Midbrain (tissue), 1 donor: ENCODE data around the gene PAPLN.
"Not testable (repeated sequence)": the region's sequence is repeated elsewhere in the genome, so short reads cannot be mapped to it uniquely, and the experiment has no call there.

ENCODE experiments used
- DNase-seq: peaks from one replicate; lab custom pipeline; 2025; lab: John Stamatoyannopoulos, UW

Gene PAPLN, protein sequence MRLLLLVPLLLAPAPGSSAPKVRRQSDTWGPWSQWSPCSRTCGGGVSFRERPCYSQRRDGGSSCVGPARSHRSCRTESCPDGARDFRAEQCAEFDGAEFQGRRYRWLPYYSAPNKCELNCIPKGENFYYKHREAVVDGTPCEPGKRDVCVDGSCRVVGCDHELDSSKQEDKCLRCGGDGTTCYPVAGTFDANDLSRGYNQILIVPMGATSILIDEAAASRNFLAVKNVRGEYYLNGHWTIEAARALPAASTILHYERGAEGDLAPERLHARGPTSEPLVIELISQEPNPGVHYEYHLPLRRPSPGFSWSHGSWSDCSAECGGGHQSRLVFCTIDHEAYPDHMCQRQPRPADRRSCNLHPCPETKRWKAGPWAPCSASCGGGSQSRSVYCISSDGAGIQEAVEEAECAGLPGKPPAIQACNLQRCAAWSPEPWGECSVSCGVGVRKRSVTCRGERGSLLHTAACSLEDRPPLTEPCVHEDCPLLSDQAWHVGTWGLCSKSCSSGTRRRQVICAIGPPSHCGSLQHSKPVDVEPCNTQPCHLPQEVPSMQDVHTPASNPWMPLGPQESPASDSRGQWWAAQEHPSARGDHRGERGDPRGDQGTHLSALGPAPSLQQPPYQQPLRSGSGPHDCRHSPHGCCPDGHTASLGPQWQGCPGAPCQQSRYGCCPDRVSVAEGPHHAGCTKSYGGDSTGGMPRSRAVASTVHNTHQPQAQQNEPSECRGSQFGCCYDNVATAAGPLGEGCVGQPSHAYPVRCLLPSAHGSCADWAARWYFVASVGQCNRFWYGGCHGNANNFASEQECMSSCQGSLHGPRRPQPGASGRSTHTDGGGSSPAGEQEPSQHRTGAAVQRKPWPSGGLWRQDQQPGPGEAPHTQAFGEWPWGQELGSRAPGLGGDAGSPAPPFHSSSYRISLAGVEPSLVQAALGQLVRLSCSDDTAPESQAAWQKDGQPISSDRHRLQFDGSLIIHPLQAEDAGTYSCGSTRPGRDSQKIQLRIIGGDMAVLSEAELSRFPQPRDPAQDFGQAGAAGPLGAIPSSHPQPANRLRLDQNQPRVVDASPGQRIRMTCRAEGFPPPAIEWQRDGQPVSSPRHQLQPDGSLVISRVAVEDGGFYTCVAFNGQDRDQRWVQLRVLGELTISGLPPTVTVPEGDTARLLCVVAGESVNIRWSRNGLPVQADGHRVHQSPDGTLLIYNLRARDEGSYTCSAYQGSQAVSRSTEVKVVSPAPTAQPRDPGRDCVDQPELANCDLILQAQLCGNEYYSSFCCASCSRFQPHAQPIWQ

DNA sequence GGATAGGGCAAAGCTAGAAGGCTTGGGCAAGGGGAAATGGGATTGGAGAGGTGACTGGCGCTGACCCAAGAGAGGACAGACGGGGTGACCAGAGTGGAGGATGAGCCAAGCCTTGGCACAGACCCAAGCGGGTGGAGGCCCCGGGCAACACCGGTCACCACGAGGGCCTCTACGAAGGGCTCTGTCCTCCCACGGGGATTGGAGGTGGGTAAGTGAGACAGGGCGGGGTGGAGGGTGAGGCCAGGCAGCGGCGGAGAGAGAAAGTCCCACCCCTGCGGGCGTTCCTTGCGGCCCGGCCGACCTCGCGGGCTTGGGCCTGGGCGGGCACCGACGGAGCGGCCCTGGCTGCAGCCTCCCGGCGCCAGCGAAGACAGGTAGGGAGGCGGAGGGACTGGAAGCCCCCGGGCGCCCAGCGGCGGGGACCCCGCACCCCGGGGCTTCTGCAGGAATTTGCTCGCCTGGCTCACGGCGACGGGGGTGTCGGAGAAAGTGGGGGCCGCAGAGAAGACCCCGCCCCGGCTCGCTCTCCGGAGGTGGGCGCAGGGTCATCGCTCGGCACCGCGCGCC is at the start of gene PAPLN:
TSS of gene PAPLN (plus strand) at position 288 of the 567 bp plus-strand sequence. CDS start 2,273 bp downstream, outside the sequence.
- no peak for DNase-seq

DNA sequence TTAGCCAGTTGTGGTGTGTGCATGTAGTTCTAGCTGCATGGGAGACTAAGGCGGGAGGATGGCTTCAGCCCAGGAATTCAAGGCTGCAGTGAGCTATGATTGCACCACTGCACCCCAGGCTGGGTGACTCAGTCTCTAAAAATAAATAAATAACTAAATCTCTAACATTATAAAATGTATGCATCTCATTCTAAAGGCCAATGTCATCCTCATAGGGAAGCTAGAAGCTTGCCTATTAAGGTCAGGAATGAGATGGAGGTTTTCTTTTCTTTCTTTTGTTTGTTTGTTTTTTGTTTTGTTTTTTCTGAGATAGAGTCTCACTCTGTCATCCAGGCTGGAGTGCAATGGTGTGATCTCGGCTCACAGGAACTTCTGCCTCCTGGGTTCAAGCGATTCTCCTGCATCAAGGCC is 48.8 kb upstream of the PAPLN start:
- no peak for DNase-seq

DNA sequence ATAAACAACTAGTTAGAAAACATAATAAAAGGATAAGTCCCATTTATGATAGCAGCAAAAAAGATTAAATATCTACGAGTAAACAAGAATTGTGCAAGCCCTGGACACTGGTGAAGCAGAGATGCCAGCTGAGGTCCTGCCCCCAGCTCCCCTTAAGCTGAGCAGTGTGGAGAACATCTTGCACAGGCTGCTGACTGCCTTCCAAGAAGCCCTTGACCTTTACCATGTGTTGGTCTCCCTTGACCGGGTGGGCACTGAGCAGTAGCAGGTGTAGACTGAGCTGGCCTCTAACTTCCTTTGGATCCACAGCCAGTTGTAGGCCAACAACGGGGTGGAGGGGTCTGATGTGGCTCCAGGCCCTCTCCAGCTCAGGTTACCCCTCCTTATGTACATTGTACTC is 47.7 kb upstream of the PAPLN start:
- DNase-seq, result no peak

DNA sequence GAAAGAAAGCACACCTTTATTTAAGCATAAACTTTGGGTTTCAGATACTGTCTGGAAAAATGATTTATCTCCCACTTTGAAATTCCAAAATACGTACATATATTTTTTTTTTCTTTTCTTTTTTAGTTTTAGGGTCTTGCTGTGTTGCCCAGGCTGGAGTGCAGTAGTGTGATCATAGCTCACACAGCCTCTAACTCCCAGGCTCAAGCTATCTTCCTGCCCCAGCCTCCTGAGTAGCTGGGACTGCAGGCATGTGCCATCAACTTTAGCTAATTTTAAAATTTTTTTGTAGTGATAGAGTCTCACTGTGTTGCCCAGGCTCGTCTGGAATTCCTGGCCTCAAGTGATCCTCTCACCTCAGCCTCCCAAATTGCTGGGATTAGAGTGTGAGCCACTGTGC is 45.9 kb upstream of the PAPLN start:
- no peak for DNase-seq

DNA sequence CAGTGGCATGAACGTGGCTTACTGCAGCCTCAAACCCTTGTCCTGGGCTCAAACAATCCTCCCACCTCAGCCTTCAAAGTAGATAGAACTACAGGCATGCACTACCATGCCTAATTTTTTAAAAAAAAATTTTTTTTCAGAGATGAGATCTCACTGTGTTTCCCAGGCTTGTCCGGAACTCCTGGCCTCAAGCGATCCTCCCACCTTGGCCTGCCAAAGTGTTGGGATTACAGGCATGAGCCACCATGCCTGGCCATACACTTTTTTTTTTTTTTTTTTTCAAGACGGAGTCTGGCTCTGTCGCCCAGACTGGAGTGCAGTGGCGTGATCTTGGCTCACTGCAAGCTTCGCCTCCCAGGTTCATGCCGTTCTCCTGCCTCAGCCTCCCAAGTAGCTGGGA is 43.0 kb upstream of the PAPLN start:
- not testable (repeated sequence) for DNase-seq

DNA sequence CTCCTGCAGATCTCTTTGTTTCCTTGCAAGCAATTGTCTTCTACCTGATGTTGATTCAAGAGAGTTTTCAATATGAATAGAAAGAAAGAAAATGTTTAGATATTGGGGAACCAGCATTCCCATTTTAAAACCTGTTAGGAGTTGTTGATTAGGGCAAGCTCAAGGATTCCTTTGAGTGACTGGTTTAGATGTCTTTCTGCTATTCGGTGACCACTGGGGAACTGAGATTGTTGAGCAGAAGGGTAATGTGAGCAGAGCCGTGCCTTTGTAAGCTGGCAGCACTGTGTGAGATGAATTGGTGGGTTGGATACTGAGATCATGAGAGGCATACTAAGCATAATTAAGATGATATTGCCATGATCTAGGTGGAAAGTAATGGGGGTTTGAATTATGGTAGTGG is 39.1 kb upstream of the PAPLN start:
- DNase-seq, result no peak

DNA sequence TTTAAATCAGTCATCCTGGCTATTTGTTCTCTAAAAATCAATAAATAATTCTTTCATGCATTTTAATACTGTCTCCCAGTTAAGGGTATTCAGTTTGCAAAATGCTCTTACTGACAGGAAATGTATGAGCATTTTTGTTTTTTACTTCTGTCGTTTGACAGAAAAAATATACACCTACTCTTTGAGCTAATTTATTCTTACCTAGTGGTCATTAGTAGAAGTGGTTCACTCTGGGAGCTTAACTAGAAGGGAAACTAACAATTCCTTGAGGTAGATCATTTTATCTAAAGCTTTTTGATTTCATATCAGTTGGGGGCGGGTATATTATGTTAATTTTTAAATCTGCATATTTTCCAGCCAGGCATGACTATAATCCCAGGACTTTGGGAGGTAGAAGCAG is 33.8 kb upstream of the PAPLN start:
- no peak for DNase-seq

DNA sequence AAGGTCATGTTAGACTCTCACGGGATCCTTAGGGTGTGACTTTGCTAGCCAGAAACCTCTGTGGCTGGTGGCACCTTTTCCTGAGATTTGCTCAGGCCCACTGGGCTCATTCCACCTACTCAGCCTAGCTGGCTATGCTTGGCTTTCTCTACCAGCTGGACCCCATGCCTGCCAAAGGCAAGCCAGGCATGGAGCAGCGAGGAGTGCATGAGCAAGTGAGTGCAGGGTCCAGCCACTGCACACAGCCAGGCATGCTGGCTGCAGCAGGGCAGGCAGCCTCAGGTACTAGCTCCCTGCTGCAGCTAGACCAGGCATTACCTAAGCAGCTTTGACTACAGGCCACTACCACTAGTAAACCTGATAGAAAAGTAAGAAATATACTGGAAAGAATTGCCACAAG is 29.7 kb upstream of the PAPLN start:
- DNase-seq, result no peak

DNA sequence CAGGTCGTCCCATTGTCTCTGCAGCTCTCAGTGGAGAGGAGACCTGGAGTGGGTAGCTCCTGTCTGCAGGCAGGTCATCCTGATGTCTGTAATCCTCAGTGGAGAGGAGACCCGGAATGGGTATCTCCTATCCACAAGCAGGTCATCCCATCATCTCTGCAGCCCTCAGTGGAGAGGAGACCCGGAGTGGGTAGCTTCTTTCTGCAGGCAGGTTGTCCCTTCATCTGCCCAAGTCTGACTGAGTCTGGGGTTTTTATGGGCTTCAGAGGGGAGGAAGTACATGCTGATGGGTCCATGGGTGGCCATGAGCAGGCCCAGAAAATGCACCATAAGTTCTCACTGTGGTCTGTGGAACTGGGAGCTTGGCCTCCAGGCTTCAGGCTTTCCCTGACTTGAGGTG is 28.9 kb upstream of the PAPLN start:
- DNase-seq, result no peak

DNA sequence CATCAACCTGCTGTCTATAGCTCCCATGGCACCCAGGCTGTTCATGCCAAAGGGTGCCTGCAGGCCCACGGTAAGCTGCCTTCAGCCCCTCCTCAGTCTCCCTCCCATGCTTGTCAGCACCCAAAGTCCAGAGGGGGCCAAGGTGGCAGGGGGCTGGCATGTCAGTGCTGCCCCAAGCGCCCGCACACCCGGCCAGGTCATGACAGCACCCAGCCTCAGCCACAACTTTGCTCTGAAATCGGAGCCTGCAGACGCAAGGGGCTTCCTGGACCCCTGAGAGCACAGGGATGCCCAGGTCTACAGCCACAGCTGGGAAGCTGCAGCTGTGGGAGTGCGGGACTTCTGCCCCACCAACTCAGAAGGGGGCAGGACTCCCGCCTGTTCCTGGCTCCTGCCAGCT is 28.5 kb upstream of the PAPLN start:
- no peak for DNase-seq

DNA sequence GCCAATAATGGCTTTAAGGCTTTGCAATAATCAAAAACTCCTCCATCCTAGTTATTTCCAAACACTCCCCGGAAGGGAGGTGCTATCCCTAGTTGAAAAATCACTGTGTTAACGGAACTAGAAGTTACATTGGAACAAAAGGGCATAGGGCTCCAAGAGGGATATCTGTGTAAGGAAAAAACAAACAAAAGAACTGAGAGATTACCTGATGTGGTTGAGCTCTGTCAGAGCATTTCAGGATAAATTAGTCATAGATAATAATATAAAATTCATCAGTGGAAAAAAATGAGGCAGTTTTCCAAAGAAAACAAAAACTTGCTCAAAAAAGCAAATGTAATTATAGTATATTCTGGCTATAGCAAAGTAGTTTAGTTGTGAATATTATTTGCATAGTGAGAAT is 27.4 kb upstream of the PAPLN start:
- no peak for DNase-seq

DNA sequence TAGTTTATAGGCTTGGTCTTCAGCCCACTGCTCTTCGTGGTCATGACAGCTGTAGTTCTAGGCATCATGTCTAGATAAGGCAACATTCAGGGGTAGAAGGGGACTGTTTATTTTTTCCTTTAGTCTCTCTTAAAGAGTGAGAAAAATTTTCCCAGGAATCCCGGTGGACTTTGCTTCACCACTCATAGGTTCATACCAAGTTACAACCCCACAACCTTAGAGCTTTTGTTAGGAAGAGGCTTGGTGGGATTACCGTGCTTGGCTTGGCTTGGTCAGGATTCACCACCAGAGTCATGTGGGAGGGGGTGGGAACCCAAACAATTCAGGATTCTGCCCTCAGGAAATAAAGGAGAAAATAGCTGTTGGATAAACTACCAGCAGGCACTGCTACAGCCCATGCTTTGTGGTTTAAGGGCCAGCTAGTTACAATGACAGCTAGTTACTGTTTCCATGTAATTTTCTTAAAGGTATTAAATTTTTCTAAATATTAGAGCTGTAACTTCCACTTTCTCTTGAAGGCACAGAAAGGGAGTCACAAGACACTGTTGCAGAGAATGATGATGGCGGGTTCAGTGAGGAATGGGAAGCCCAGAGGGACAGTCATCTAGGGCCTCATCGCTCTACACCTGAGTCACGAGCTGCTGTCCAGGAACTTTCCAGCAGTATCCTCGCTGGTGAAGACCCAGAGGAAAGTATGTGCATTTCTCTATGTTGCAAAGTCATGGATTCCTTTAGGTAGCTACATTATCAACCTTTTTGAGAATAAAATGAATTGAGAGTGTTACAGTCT is 25.9 kb upstream of the PAPLN start:
- DNase-seq, result no peak

DNA sequence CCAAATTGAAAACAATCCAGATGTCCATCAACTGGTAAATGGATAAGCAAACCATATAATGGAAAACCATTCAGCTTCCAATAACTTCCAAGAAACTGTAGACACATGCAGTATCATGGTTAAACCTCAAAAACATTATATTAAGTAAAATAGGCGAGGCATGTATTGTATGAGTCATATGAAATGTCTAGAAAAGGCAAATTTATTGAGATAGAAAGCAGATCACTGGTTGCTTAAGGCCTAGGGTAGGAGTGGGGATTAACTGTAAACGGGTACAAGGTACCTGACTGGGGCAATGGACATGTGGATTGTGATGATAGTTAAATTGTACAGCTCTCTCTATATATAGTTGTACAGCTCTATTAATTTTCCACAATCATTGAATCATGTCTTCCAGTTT is 21.3 kb upstream of the PAPLN start:
- no peak for DNase-seq

DNA sequence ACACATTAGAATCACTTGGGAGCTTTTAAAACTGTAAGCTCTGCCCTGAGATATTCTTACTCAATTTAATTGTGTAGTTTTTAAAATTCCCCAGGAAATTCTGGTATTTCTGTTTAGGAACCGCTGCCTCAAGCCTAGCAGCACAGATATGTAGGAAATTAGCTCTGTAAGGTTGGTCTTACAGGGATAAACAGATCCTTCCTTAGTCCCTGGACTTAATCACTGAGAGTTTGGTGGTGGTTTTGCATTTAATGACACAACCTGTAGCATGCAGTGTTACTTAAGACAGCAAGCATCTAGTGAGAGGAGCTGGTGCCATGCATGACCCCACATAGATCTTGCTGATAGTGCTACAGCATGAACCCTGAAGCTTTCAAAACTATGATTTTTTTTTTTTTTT is 19.9 kb upstream of the PAPLN start:
- no peak for DNase-seq

DNA sequence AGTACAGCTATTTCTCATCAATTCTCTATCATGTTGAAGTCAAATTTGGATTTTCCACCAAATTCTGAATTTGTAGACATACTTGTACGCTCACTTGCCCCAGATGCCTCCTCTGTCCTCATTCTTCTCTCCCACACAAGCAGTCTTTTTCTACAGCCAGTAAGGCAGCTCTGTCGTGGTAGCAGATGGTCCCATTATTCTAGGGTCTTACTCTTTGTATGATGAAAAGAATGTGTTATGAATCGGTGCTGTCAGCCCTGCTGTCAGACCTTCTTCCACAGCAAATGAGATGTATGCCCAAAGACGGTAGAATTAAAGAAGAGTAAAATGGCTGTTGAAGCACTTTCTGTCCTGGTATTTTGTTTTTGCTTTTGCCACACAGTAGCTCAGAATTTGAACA is 17.2 kb upstream of the PAPLN start:
- DNase-seq, result no peak

DNA sequence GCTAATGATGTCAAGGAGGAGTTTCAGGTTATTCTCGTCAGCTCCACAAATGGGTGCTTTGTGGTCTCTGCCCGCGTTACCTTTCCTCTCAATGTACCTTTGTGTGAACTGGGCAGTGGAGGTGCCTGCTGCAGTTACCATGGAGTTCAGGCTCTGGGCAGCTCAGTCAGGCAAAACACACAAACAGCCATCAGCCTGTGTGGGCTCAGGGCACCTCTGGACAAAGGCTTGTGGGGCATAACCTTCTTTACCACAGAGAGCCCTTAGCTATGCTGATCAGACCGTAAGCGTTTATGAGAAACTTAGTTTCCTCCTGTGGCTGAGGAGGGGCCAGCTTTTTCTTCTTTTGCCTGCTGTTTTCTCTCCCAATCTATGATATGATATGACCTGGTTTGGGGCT is 16.7 kb upstream of the PAPLN start:
- DNase-seq, result no peak

DNA sequence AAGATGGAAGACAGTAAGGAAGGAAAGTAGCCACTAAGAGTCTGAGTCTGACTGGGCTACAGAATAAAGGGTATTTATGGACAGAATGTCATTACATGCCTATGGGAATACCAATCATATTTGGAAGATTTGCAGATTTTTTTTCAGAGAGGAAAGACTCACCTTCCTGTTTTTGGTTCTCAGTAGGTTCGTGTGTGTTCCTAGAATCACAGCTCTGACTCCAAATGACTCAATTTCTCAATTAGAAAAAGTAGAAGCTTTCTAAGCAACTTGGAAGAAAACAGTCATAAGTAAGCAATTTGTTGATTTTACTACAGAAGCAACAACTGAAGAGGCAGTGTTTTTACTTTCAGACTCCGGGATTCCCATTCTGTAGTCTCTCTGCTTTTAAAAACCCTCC is 15.4 kb upstream of the PAPLN start:
- DNase-seq, result no peak

DNA sequence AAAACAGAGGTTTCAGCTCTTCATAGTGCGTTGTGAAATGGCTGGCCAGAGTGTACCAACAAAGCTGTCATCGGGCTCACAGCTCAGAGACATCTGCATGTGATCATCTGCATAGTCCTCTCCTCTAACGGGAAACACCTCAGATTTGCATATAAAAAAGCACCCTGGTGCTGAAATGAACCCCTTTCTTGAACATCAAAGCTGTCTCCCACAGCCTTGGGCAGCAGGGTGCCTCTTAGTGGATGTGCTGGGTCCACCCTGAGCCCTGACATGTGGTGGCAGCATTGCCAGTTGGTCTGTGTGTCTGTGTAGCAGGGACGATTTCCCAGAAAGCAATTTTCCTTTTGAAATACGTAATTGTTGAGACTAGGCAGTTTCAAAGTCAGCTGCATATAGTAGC is 14.3 kb upstream of the PAPLN start:
- DNase-seq, result peak; percentile 33

DNA sequence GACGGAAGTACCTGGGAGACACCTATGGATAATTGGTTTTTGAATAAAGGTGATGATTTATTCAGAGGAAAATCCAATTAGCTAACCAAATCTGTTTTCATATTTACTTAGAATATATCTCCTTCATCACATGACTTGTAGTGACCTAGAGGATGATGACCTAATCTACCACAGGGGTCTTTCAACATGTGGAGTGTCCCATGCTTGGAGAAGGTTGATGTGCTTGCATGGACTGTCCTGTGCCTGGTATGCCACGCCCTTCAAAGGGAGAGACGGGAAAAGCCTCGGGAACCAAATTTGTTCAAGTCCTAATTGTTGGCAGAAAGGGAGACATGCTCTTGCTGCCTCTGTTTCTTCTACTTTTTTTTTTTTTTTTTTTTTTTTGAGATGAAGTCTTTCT is 11.8 kb upstream of the PAPLN start:
- DNase-seq, result no peak

DNA sequence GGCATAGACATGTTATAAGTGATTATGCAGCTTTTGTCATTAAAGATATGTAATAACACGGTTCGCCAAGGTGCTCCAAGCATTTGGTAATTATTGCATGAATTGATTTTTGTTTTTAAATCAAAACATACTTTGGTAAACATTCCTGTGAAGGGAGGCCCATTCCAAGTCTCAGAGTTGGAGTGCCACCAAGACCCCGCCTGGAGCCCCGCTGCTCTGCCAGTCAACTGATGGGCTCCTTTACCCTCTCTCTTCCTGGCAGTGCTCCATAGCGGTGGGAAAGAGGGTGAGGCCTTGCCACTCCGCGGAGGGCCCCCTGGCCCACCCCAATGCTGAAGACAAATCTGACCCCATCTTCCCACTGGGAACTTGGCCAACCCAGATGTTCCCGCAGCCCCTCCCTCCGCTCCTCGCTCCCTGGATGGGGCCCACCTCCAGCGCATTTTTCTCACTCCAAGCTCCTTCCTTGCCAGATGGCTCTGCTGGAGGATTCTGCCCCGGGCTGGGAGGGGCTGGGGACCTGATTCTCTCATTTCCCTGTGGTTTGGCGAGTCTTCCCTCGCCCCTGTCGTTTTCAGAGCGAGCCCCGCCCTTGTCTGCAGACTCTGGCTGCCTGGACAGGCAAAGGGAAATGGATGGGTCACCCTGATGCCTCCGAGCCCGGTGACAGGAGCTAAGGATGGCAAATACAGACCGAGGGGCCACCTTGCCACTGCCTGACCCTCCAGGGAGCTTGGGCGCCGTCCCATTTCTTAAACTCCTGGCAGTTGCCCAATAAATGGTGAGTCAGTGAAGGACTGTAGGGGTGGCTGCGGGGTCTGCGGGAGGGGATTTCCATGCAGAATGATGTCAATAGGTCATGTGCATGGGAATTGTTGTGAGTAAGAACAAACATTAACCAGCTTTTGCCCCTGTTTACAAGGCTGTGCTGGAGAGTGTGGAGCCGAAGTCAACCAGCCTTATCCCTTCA is 9.2 kb upstream of the PAPLN start:
- DNase-seq, result no peak
